NCI-H1048 (cell line): ENCODE data around the gene SKAP1.
"Not testable (repeated sequence)": the region's sequence is repeated elsewhere in the genome, so short reads cannot be mapped to it uniquely, and the experiment has no call there.

ENCODE experiments used
- DNase-seq: peaks from one replicate; lab custom pipeline; 2025; lab: John Stamatoyannopoulos, UW

The SKAP1 gene

GRCh38 chr17:48368352-48368908 is 61.6 kb downstream of the SKAP1 start:
- no peak for DNase-seq

GRCh38 chr17:48363161-48363560 is 66.9 kb downstream of the SKAP1 start:
- DNase-seq, result no peak

GRCh38 chr17:48360861-48361633 is 69.0 kb downstream of the SKAP1 start:
- DNase-seq, result not testable (repeated sequence)

GRCh38 chr17:48357779-48358602 is 72.0 kb downstream of the SKAP1 start:
- no peak for DNase-seq

- no peak for DNase-seq
Measured at GRCh38 chr17:48356866-48357265, 73.1 kb downstream of the SKAP1 start.

GRCh38 chr17:48352630-48353029 is 77.4 kb downstream of the SKAP1 start:
- DNase-seq, result no peak

- DNase-seq, result no peak
Measured at GRCh38 chr17:48351911-48352332, 78.1 kb downstream of the SKAP1 start.

- no peak for DNase-seq
Measured at GRCh38 chr17:48348352-48348751, 81.7 kb downstream of the SKAP1 start.

GRCh38 chr17:48347177-48347576 is 82.8 kb downstream of the SKAP1 start:
- DNase-seq, result no peak

- DNase-seq, result no peak
Measured at GRCh38 chr17:48344251-48344650, 85.8 kb downstream of the SKAP1 start.

- no peak for DNase-seq
Measured at GRCh38 chr17:48340916-48341315, 89.1 kb downstream of the SKAP1 start.

- no peak for DNase-seq
Measured at GRCh38 chr17:48338720-48339119, 91.3 kb downstream of the SKAP1 start.

GRCh38 chr17:48337903-48338302 is 92.1 kb downstream of the SKAP1 start:
- not testable (repeated sequence) for DNase-seq

- no peak for DNase-seq
Measured at GRCh38 chr17:48336986-48337385, 93.0 kb downstream of the SKAP1 start.

- no peak for DNase-seq
Measured at GRCh38 chr17:48335858-48336500, 94.0 kb downstream of the SKAP1 start.

GRCh38 chr17:48335146-48335784 is 94.7 kb downstream of the SKAP1 start:
- no peak for DNase-seq

- DNase-seq, result no peak
Measured at GRCh38 chr17:48333034-48333530, 96.9 kb downstream of the SKAP1 start.

- DNase-seq, result no peak
Measured at GRCh38 chr17:48330887-48331286, 99.1 kb downstream of the SKAP1 start.

- DNase-seq, result no peak
Measured at GRCh38 chr17:48330421-48330820, 99.6 kb downstream of the SKAP1 start.

- no peak for DNase-seq
Measured at GRCh38 chr17:48328457-48328856, 101.6 kb downstream of the SKAP1 start.

GRCh38 chr17:48326310-48326709 is 103.7 kb downstream of the SKAP1 start:
- DNase-seq, result no peak

- DNase-seq, result no peak
Measured at GRCh38 chr17:48322060-48322459, 108.0 kb downstream of the SKAP1 start.
